Measurements from ENCODE around the gene SOX2. TPM values are rescaled to one million over a fixed set of nuclear protein-coding genes. Genes with fewer than 3 reads are reported as not detected.

SOX2 gene
- total RNA-seq, 1 experiment from 2014 or later, result 189 TPM

DNA sequence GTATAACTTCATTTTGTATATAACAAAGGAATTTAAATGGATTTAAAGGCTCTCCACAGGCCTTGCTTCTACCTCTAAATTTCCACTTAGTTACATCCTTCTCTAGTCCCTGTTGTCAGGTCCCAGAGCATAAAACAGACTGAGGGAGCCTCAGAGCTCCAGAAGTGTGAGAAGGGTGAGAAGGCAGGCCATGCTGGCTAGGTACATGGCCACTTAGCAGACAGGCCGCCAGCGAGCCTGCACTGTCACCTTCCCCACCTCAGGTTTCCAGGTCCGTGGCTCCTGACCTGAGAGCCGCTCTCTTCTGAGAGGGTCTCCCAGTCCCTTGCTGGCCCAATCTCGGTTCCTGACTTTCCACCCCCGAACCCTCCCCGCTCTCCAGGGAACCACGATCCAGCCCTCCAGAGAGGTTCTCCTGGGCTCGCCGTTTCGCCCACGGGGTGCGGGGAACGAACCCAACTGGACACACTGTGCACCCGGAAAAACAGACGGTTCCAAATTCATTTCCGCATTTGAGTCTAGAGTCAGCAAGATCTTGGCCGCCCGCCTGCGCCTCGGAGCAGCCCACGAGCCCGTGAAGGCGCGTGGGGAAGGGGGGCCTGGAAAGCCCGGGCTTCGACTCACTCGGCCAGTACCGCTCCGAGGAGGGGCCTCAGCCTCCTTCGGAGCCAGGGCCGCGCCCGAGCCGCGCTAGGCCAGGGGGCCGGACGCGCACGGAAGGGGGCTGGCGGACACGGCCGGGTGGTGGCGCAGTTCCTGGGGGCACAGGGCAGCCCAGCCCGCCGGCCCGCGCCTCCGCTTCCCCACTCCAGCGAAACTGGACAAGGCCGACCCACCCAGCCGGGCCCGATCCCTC lies 16.7 kb upstream of the SOX2 start (continued):
- TF ChIP-seq EMX1 (CRISPR knock-in tag; IDR thresholded peaks at IDR 0.05) (no peak), NFATC4 (CRISPR knock-in tag; IDR thresholded peaks at IDR 0.05) (no peak), ZNF219 (CRISPR knock-in tag; IDR thresholded peaks at IDR 0.05; ENCODE audit: borderline replicate concordance) (peak; percentile 53; the same call in 1 of the 2 replicates), NR2C2 (CRISPR knock-in tag; IDR thresholded peaks at IDR 0.05) (no peak), NR1H2 (CRISPR knock-in tag; IDR thresholded peaks at IDR 0.05) (no peak), SP1 (CRISPR knock-in tag; conservative IDR thresholded peaks at IDR 0.05) (0 out of 2 replicates have a peak, but pooled peaks have one; percentile 31), ETV6 (CRISPR knock-in tag; IDR thresholded peaks at IDR 0.05) (peak; percentile 72; the same call in 1 of the 2 replicates), ESRRA (CRISPR knock-in tag; IDR thresholded peaks at IDR 0.05; ENCODE audit: borderline replicate concordance) (no peak), ZNF416 (CRISPR knock-in tag; IDR thresholded peaks at IDR 0.05) (no peak), SMAD4 (CRISPR knock-in tag; IDR thresholded peaks at IDR 0.05) (no peak), ZBTB21 (CRISPR knock-in tag; IDR thresholded peaks at IDR 0.05; ENCODE audit: borderline replicate concordance) (no peak), ATF1 (CRISPR knock-in tag; IDR thresholded peaks at IDR 0.05) (0 out of 2 replicates have a peak, but pooled peaks have one; percentile 46), ZNF671 (CRISPR knock-in tag; IDR thresholded peaks at IDR 0.05) (no peak), ELF4 (CRISPR knock-in tag; IDR thresholded peaks at IDR 0.05; ENCODE audit: low read depth) (0 out of 2 replicates have a peak, but pooled peaks have one; percentile 28)
- TF ChIP-seq, protein P1, sequence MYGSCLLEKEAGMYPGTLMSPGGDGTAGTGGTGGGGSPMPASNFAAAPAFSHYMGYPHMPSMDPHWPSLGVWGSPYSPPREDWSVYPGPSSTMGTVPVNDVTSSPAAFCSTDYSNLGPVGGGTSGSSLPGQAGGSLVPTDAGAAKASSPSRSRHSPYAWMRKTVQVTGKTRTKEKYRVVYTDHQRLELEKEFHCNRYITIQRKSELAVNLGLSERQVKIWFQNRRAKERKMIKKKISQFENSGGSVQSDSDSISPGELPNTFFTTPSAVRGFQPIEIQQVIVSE (CRISPR knock-in tag; IDR thresholded peaks at IDR 0.05; ENCODE audit: borderline replicate concordance), result no peak
- TF ChIP-seq, protein P2, sequence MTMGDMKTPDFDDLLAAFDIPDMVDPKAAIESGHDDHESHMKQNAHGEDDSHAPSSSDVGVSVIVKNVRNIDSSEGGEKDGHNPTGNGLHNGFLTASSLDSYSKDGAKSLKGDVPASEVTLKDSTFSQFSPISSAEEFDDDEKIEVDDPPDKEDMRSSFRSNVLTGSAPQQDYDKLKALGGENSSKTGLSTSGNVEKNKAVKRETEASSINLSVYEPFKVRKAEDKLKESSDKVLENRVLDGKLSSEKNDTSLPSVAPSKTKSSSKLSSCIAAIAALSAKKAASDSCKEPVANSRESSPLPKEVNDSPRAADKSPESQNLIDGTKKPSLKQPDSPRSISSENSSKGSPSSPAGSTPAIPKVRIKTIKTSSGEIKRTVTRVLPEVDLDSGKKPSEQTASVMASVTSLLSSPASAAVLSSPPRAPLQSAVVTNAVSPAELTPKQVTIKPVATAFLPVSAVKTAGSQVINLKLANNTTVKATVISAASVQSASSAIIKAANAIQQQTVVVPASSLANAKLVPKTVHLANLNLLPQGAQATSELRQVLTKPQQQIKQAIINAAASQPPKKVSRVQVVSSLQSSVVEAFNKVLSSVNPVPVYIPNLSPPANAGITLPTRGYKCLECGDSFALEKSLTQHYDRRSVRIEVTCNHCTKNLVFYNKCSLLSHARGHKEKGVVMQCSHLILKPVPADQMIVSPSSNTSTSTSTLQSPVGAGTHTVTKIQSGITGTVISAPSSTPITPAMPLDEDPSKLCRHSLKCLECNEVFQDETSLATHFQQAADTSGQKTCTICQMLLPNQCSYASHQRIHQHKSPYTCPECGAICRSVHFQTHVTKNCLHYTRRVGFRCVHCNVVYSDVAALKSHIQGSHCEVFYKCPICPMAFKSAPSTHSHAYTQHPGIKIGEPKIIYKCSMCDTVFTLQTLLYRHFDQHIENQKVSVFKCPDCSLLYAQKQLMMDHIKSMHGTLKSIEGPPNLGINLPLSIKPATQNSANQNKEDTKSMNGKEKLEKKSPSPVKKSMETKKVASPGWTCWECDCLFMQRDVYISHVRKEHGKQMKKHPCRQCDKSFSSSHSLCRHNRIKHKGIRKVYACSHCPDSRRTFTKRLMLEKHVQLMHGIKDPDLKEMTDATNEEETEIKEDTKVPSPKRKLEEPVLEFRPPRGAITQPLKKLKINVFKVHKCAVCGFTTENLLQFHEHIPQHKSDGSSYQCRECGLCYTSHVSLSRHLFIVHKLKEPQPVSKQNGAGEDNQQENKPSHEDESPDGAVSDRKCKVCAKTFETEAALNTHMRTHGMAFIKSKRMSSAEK (CRISPR knock-in tag; IDR thresholded peaks at IDR 0.05; ENCODE audit: borderline replicate concordance), result no peak
- TF ChIP-seq, protein P3, sequence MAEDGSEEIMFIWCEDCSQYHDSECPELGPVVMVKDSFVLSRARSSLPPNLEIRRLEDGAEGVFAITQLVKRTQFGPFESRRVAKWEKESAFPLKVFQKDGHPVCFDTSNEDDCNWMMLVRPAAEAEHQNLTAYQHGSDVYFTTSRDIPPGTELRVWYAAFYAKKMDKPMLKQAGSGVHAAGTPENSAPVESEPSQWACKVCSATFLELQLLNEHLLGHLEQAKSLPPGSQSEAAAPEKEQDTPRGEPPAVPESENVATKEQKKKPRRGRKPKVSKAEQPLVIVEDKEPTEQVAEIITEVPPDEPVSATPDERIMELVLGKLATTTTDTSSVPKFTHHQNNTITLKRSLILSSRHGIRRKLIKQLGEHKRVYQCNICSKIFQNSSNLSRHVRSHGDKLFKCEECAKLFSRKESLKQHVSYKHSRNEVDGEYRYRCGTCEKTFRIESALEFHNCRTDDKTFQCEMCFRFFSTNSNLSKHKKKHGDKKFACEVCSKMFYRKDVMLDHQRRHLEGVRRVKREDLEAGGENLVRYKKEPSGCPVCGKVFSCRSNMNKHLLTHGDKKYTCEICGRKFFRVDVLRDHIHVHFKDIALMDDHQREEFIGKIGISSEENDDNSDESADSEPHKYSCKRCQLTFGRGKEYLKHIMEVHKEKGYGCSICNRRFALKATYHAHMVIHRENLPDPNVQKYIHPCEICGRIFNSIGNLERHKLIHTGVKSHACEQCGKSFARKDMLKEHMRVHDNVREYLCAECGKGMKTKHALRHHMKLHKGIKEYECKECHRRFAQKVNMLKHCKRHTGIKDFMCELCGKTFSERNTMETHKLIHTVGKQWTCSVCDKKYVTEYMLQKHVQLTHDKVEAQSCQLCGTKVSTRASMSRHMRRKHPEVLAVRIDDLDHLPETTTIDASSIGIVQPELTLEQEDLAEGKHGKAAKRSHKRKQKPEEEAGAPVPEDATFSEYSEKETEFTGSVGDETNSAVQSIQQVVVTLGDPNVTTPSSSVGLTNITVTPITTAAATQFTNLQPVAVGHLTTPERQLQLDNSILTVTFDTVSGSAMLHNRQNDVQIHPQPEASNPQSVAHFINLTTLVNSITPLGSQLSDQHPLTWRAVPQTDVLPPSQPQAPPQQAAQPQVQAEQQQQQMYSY (CRISPR knock-in tag; IDR thresholded peaks at IDR 0.05), result no peak
- TF ChIP-seq, protein P4, sequence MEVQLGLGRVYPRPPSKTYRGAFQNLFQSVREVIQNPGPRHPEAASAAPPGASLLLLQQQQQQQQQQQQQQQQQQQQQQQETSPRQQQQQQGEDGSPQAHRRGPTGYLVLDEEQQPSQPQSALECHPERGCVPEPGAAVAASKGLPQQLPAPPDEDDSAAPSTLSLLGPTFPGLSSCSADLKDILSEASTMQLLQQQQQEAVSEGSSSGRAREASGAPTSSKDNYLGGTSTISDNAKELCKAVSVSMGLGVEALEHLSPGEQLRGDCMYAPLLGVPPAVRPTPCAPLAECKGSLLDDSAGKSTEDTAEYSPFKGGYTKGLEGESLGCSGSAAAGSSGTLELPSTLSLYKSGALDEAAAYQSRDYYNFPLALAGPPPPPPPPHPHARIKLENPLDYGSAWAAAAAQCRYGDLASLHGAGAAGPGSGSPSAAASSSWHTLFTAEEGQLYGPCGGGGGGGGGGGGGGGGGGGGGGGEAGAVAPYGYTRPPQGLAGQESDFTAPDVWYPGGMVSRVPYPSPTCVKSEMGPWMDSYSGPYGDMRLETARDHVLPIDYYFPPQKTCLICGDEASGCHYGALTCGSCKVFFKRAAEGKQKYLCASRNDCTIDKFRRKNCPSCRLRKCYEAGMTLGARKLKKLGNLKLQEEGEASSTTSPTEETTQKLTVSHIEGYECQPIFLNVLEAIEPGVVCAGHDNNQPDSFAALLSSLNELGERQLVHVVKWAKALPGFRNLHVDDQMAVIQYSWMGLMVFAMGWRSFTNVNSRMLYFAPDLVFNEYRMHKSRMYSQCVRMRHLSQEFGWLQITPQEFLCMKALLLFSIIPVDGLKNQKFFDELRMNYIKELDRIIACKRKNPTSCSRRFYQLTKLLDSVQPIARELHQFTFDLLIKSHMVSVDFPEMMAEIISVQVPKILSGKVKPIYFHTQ (CRISPR knock-in tag; IDR thresholded peaks at IDR 0.05), result no peak
- TF ChIP-seq, protein P5, sequence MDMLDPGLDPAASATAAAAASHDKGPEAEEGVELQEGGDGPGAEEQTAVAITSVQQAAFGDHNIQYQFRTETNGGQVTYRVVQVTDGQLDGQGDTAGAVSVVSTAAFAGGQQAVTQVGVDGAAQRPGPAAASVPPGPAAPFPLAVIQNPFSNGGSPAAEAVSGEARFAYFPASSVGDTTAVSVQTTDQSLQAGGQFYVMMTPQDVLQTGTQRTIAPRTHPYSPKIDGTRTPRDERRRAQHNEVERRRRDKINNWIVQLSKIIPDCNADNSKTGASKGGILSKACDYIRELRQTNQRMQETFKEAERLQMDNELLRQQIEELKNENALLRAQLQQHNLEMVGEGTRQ (CRISPR knock-in tag; IDR thresholded peaks at IDR 0.05), result no peak
- TF ChIP-seq, protein P6, sequence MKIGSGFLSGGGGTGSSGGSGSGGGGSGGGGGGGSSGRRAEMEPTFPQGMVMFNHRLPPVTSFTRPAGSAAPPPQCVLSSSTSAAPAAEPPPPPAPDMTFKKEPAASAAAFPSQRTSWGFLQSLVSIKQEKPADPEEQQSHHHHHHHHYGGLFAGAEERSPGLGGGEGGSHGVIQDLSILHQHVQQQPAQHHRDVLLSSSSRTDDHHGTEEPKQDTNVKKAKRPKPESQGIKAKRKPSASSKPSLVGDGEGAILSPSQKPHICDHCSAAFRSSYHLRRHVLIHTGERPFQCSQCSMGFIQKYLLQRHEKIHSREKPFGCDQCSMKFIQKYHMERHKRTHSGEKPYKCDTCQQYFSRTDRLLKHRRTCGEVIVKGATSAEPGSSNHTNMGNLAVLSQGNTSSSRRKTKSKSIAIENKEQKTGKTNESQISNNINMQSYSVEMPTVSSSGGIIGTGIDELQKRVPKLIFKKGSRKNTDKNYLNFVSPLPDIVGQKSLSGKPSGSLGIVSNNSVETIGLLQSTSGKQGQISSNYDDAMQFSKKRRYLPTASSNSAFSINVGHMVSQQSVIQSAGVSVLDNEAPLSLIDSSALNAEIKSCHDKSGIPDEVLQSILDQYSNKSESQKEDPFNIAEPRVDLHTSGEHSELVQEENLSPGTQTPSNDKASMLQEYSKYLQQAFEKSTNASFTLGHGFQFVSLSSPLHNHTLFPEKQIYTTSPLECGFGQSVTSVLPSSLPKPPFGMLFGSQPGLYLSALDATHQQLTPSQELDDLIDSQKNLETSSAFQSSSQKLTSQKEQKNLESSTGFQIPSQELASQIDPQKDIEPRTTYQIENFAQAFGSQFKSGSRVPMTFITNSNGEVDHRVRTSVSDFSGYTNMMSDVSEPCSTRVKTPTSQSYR (CRISPR knock-in tag; IDR thresholded peaks at IDR 0.05), result no peak
- TF ChIP-seq, protein P7, sequence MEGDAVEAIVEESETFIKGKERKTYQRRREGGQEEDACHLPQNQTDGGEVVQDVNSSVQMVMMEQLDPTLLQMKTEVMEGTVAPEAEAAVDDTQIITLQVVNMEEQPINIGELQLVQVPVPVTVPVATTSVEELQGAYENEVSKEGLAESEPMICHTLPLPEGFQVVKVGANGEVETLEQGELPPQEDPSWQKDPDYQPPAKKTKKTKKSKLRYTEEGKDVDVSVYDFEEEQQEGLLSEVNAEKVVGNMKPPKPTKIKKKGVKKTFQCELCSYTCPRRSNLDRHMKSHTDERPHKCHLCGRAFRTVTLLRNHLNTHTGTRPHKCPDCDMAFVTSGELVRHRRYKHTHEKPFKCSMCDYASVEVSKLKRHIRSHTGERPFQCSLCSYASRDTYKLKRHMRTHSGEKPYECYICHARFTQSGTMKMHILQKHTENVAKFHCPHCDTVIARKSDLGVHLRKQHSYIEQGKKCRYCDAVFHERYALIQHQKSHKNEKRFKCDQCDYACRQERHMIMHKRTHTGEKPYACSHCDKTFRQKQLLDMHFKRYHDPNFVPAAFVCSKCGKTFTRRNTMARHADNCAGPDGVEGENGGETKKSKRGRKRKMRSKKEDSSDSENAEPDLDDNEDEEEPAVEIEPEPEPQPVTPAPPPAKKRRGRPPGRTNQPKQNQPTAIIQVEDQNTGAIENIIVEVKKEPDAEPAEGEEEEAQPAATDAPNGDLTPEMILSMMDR (IDR thresholded peaks at IDR 0.05), result 0 out of 2 replicates have a peak, but pooled peaks have one; percentile 29

Measured in WTC11 (cell line).